ENCODE results near the gene MAGI2.

DNA sequence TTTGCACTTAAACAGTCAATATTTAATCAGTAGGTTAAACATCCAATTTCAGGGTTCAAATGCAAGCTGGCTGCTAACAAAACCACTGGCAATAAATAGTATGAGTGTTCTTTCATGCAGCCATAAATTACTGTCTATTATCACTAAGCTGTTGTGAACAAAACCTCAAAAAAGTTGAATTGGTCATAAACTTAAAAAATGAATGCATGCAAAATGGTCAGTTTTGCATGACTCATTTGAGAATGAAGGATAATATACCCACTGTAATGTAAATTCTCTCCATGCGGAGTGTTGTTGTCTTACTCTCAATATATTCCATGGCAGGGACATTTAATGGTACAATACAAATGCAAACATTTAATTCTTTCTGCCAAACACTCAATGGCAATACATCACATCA, 226.4 kb downstream of the MAGI2 start:
- TF ChIP-seq EZH2 (IDR thresholded peaks at IDR 0.05; ENCODE audit: low read depth, unreplicated experiment) (no peak), POLR2AphosphoS5 (IDR thresholded peaks at IDR 0.05; ENCODE audit: low read depth) (no peak), EZH2phosphoT487 (IDR thresholded peaks at IDR 0.05; ENCODE audit: unreplicated experiment) (no peak)
- TF ChIP-seq, protein P1, sequence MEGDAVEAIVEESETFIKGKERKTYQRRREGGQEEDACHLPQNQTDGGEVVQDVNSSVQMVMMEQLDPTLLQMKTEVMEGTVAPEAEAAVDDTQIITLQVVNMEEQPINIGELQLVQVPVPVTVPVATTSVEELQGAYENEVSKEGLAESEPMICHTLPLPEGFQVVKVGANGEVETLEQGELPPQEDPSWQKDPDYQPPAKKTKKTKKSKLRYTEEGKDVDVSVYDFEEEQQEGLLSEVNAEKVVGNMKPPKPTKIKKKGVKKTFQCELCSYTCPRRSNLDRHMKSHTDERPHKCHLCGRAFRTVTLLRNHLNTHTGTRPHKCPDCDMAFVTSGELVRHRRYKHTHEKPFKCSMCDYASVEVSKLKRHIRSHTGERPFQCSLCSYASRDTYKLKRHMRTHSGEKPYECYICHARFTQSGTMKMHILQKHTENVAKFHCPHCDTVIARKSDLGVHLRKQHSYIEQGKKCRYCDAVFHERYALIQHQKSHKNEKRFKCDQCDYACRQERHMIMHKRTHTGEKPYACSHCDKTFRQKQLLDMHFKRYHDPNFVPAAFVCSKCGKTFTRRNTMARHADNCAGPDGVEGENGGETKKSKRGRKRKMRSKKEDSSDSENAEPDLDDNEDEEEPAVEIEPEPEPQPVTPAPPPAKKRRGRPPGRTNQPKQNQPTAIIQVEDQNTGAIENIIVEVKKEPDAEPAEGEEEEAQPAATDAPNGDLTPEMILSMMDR (conservative IDR thresholded peaks at IDR 0.05; ENCODE audit: low read depth in 2 of 2), result no peak
